Measurements from ENCODE around the gene ACAP3. TPM values are rescaled to one million over a fixed set of nuclear protein-coding genes. Genes with fewer than 3 reads are reported as not detected.

ACAP3 gene
- total RNA-seq, 1 experiment from 2014 or later: 17.5 TPM

DNA sequence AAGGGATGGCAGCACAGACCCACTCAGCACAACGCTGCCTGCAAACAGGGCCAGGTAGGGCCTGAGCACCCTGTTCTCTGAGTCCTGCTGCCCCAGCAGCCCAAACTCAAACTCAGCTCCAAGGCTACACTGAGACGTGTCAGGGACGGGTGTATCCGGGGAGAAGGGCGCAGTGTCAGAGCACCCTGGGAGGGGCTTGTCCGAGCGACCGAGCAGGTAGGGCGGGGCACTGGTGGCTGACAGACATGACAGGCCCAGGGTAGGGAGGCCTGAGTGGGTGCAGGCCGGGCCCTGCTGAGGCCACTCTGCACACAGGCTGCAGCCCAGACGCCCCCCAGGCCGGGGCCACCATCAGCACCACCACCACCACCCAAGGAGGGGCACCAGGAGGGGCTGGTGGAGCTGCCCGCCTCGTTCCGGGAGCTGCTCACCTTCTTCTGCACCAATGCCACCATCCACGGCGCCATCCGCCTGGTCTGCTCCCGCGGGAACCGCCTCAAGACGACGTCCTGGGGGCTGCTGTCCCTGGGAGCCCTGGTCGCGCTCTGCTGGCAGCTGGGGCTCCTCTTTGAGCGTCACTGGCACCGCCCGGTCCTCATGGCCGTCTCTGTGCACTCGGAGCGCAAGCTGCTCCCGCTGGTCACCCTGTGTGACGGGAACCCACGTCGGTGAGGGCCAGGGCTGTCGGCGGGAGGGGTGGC is 22.0 kb downstream of the ACAP3 start:
- DNase-seq (ENCODE audit: low read depth): no peak

DNA sequence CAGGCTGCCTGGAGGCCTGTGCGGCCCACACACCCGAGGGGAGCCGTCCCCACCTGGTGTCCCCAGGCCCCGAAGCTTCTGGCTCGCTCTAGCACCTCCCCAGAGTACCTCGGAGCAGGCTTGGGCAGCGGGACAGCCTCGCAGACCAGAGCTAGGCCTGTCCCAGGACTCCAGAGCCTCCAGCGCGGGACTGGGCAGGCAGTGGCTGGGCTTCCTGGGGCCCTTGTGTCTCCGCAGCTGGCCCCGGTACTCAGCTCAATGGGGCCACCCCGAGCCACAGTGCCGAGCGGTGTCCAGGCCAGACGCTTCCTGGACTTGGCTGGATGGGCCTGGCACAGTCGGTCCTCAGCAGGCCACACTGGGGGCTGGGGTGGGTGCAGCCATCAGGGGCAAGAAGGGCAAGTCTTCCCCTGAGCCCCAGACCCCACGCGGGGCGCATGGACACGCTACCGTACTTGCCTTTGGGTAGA is 22.6 kb downstream of the ACAP3 start:
- DNase-seq (ENCODE audit: low read depth): no peak

DNA sequence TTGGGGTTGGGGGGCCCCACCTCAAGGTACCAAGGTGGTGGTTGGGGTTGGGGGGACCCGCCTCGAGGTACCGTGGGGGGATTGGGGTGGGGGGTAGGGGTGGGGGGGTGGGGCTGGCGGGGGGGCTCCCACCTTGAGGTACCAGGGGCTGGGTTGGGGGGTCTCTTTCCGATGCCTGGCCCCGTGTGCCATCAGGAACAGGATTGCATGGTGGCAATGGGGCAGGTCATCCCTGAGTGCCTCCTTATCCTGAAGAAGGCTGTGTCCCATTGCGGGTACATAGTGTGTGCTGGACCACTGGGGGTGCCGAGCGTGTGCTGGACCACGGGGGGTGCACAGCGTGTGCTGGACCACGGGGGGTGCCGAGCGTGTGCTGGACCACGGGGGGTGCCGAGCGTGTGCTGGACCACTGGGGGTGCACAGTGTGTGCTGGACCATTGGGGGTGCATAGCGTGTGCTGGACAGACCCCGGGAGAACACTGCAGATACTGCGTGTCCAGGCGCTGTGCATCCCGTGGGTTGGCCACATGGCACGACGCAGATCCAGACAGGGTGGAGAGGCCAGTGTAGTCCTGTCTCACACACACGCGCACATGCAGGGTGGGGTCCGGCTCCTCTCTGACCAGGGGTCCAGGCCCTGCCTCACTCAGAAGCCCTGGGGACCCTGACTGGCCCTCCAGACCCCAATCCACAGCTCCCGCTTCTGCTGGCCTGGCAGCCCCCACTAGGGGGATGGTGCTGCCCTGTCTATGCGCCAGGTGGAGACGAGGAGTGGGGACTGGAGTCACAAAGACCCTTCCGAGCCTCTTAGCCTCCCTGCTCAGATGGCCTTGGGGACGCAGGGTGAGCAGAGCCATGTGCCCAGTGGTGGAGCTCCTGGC is 23.3 kb downstream of the ACAP3 start:
- DNase-seq (ENCODE audit: low read depth): no peak

DNA sequence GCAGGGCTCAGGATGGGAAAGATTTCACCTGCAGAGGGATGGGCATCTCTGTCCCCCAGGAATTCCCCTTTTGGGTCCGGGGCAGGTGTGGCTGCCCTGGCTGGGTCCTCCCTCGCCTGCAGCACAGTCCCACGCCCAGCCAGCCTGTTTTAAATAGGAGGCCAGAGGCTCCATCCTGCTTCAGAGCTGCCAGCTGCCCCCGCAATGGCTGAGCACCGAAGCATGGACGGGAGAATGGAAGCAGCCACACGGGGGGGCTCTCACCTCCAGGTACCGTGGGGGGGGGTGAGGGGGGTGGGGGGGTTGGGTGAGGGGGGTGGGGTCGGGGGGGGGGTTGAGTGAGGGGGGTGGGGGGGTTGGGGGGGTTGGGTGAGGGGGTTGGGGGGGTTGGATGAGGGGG is 23.9 kb downstream of the ACAP3 start:
- peak; percentile 68 for DNase-seq (ENCODE audit: low read depth)

DNA sequence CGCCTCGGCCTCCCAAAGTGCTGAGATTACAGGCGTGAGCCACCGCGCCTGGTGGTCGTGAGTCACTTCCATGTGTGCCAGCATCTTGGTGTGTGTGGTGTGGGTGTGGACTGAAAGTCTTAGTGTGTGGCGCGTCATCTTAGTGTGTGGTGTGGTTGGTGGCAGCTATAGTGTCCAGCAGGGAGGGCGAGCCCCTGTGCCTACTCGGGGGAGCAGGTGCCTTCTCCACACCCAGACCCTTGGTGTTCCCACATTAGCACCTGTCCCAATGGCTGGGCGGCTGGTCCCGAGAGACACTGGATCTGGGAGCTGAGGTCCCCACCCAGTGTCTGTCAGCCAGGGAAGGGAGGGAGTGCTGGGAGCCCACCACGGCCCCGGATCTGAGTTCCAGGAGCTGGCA is 24.7 kb downstream of the ACAP3 start:
- DNase-seq (ENCODE audit: low read depth): peak; percentile 93

DNA sequence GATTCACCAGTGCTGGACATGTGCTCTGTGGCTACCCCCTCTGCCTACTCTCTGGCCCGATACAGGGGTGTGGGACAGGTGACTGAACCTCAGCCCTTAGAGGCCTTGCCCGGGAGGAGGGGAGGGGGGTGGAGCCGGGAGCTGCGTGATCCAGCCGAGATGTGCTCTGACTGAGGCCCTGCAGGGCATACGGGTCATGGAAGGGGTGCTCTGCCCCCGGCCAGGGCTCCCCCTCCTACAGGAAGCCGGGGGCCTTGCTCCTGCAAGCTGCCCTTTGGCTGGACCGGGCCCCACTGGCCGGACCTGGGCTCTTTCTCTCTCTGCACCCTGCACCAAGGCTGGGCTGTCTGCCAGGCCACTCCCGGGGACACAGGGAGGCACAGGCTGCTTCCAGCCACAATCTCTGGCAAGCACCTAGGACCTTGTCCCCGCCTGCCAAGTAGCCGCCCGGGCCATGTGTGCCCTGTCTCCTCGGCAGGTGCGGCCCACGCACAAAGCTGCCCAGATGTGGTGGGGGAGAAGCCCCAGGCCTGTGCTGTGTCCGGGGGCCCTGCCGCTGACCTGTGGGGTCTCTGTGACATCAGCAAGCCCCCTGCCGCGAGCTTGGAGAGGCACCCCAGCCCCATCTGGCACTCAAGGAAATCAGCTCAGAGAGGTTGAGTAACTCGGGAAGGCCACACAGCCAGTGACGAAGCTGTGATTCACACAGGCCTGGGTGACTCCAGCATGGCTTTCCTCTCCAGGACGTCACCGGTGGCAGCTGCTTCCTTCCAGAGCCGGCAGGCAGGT is 26.0 kb downstream of the ACAP3 start:
- DNase-seq (ENCODE audit: low read depth): peak; percentile 91

DNA sequence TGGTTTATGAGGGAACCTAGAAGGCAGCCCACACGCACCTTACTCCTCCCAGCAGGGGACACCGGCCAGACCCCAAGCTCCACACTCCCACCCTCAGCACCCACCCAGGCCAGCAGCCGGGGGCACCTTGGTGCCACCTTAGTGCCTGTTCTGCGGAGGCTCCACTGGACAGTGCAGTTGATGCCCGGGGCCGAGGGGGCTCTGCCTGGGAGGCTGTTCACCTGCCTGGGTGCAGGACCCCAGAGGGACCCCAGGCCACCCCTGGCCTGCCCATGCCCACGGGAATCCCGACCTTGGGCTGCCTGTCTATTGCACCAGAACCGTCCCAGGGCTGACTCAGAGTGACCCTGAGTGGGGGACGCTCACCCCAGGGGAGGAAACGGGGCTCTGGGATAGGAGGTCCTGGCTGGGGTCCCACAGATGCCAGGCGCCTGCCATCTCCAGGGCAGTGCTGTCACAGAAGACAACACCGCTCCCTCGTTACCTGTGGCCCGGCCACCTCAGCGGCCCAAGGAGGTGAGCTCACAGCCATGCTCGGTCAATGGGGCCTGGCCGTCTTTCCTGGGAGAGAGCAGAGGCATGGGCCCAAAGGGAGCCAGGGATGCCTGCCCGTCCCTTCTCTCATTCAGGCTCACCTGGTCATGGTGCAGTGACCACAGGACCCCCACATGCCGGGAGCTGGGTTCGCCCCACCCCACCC is 26.8 kb downstream of the ACAP3 start:
- no peak for DNase-seq (ENCODE audit: low read depth)

DNA sequence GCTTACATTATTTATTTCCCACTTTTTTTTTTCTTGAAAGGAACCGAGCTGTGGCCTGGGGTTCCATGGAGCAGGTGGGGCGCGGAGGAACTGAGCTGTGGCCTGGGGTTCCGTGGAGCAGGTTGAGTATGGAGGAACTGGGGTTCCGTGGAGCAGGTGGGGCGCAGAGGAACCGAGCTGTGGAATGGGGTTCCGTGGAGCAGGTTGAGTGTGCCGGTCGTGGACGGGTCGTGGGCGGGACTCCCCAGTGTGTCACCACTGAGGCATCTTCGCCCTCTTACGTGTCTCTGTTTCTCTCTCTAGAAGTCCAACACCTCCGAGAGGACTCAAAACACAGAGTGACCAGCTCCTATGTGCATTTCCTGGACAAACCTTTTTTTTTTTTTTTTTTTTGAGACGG is 28.7 kb downstream of the ACAP3 start:
- DNase-seq (ENCODE audit: low read depth): no peak

DNA sequence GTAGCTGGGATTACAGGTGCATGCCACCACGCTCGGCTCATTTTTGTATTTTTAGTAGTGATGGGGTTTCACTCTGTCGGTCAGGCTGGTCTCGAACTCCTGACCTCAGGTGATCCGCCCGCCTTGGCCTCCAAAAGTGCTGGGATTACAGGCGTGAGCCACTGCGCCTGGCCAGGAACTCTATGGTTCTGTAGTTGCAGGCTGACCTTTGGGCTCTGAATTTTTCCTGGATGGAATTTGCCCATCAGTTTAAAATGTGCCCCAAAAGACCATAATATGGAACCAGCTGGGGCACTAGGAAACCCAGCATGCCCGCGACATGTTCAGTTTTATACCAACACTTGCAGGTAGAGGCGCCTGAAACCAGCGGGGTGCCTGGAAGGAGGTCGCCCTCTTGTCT is 29.1 kb downstream of the ACAP3 start:
- no peak for DNase-seq (ENCODE audit: low read depth)

DNA sequence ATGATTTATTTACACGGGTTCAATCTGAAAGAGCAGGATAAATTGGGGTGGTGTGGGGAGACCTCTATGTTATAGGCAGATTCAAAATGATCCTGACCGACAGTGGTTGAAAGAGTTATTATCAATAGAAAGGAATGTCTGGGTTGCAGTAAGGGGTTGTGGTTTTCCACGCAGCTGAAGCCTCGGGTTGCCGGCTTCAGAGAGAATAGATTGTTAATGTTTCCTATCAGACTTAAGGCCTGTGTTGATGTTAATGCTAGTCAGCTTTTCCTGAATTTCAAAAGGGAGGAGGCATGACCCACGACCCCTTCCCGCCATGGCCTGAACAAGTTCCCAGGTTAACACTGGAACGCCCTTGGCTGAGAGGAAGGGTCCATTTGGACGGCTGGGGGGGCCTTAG is 31.9 kb downstream of the ACAP3 start:
- no peak for DNase-seq (ENCODE audit: low read depth)

DNA sequence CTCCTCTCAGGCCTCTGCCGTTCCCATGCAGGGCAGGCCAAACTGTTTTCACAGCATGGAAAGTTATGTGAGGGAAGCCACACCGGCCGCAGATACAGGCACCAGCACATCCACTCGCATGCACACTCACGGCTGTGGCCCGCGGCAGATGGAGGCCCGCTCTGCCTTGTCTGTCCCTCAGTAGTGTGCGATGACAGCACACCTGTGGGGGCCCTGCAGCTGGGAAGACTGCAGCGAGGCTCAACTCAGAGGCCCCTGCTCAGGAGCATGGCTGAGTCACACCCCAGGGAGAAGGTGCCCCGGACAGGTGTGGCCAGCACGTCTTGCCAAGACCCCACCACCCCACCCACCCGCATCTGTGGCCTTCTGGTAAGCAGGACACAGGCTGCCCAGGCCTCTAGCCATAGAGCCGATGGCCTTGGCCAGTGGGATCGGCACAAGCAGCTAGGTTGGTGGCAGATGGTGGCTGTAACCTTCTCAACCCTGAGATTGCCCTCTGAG is 32.7 kb downstream of the ACAP3 start:
- DNase-seq (ENCODE audit: low read depth): no peak

DNA sequence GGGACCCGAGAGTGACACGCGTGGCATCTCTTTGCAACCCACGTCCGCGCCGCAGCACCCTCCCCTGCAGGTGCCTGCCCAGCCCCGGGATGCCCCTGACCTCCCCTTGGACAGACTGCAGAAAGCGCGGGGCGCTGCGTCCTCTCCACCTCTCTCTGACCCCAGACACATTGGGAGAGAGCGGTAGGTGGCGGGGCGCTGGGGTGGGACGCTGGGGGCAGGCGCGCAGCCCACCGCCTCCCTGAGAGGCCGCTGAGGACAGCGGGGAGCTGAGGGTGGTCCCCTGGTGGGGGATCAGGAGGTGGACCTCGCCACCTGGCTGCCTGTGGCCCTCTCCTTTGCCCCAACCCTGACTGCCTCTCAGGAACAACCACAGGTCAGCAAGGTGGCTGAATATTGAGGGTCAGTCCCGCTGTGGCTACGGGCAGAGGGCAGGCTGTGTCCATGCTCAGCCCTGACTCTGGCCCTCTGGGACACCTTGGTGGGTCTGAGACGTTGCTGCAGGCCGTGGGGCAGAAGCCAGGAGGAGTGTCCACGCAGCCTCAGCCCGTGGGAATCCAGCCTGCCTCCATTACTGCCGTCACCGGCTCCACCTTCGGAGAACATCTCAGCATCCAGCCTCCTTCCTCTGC is 33.3 kb downstream of the ACAP3 start:
- DNase-seq (ENCODE audit: low read depth): no peak

DNA sequence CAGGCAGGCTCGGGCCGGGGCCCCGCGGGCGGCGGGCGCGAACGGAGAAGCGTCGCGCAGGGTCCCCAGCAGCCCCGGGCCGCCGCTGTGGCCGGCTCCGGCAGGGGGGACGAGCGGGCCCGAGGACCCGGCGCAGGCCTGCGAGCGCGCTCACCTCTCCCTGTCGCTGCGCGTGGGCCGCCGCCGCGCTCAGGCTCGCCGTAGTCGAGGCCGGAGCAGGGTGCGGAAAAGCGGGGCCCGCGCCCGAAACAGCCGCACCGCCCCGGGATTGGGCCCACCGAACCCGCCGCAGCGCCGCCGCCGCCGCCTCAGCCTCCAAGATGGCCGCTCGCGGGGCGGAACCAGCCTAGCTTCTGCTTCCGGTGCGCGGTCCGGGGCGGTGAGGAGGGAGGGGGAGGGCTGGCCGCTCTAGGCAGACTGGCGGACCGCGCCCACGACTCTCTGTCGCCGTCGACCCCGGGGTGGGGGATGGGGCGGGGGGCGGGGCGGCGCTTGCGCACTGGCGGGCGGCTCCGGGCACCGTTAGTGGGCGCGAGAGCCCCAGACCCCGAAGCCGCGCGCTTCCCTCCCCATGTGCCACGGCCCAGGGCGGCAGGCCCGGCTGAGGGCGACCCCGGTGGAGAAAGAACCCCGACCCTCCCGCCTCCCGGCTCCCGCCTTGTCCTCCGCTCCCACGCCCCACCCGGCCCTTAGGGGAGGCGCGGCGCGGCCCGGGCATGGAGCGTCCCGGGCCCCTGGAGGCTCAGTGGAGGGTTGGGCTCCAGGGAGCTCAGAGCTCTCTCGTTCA is 34.0 kb downstream of the ACAP3 start, which contains the start of gene UBE2J2:
UBE2J2 (minus strand) TSS at position 343 of the 787 bp plus-strand sequence. CDS start 5,862 bp downstream, outside the sequence.
- DNase-seq (ENCODE audit: low read depth): peak; percentile 96

DNA sequence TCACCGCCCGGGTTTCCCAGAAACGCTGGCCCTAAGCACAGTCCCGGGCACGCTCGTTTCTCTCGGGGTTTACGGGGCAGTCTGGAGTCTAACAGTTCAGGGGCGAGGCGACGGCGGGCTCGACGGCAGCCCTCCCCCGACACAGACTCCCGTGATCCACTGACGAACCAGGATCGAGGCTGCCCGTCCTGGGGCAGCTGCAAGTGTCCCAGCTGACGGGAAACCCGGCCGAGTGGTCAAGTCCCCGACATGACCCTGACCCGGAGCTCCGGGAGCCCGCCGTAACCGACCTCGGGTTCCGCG is 34.6 kb downstream of the ACAP3 start:
- no peak for DNase-seq (ENCODE audit: low read depth)

DNA sequence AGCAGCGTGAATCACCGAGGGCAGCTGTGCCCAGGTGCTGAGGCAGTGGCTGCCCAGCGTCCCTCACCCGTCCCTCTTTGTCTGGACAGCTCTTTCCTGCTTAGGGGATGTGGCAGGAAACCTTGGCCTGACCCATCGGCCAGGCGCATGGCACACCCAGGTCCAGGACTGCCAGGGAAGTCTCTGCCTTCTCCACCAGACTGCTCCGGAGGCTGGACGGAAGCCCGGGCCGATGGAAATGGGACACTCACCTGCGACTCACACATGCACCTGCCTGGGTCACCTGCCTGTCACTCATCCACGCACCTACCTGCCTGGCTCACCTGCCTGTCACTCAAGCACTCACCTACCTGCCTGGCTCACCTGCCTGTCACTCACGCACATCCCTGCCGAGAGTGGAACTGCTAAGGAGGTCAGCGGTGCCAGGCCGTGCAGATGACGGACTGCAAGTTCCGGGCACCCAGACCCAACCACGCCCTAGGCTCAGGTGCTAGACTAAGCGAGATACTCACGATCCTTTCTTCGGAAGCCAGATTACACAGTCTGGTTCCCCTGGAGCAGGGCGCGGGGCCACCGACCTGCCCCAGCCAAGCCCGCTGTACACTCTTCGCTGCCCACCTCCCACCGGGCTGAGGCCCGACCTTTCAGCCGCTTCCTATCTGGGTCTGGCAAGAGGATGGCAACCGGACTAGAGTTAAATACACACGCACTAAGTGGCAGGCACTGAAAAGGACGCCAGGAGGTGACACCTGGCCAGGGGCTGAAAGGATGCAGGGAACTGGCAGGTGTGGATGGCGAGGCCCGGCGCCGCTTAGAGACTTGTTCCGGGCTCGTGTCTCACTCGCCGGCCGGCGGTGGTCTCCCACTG is 35.2 kb downstream of the ACAP3 start:
- no peak for DNase-seq (ENCODE audit: low read depth)

DNA sequence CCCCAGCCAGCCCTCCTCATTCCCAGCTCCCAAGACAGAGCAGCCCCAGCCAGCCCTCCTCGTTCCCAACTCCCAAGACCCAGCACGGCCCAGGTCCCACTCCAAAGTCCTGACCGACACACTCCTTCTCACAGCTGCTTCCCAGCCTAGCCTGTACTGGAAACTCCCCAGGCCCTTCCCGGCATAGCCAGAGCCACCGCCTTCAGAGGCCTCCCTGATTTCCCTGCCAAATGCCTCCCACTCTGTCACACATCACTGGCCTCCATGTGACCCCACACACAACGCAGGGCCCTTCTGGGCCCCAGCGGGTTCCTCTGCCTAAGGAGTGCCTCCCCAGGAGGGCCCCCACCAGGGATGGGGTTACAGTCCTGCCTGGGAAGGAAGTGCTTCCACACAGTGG is 36.9 kb downstream of the ACAP3 start:
- DNase-seq (ENCODE audit: low read depth): no peak

DNA sequence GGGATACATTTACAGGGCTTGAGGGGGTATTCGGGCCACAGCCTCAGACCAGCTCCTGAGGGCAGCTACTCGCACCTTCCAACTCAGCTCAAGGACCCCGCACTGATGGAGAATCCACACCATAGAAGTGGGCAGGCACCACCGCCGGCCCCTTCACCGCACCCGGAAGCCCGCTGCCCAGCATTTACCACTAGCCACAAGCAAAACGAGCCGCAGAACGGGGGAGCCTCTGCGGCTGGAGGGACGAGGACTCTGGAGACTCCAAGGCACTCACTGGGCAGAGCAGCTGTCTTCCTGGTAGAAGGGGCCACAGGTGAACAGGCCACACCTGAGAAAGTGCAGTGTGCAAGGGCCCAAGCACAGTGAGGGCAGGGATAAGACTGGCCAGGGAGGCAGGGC is 39.4 kb downstream of the ACAP3 start:
- no peak for DNase-seq (ENCODE audit: low read depth)

DNA sequence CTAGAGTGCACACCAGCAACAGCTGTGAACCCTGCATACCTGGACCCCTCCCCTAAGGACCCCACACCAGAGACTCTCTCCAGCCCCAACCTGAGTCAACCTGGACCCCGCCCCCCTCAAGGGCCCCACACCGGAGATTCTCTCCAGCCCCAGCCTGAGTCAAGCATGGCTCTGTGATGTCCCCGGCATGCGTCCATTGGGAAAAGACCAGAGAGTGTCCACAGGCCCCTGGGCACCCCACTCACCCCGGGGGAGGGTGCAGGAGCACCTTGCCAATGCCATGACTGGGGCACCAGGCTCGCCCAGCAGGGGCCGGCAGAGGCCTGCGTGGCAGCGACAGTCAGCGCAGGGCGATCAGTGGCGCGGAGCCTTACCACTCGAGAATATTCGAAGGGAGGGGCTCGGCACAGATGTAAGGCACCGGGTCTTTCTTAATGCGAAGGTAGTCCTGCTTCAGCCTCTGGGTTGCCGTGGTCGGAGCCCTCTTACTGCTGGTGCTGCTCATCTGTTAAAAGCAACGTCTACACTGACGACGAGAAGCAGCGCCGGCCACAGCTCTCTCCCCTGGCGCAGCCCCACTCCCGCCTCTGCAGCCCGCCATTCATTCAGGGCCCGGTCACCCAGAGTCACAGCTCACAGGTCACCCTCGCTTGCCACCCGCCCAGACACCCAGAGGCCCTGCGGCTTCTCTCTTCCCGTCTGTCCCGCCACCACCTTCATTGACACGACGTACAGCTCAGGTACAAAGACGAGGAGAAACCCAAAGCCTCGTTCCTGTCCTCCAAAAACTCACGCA is 40.0 kb downstream of the ACAP3 start:
- DNase-seq (ENCODE audit: low read depth): no peak

All from Daoy (cell line).